Tibial artery (tissue), 4 donors: ENCODE measurements around the gene ENAH.

Experiments used
- DNase-seq, 2 donors: peaks; one replicate each; pipeline ENCODE4 v3.0.0-alpha.2; 2019
- H3K27ac ChIP-seq, 2 donors: fragments of 200-600 bp; sonication (generic) in 1 of 2; 1 replicate in 1 of 2; 2 replicates in 1 of 2; pipeline ENCODE4 v1.5.1; 2018 to 2019; ENCODE audit warnings: mild to moderate bottlenecking in 1 of 2
- H3K27me3 ChIP-seq, 2 donors: fragments of 200-600 bp; sonication (generic) in 1 of 2; one replicate each; pipeline versions ENCODE4 v1.5.1 to v1.6.0; 2016 to 2019
- H3K36me3 ChIP-seq, 3 donors: fragments of 200-600 bp; sonication (generic) in 2 of 3; one replicate each; pipeline ENCODE4 v1.5.1; 2016 to 2019; ENCODE audit warnings: mild to moderate bottlenecking in 2 of 3
- H3K4me1 ChIP-seq, 4 donors: fragments of 200-600 bp; sonication (generic) in 2 of 4; 1 replicate in 3 of 4; 2 replicates in 1 of 4; pipeline ENCODE4 v1.5.1; 2016 to 2019
- H3K4me3 ChIP-seq, 2 donors: fragments of 200-600 bp; sonication (generic) in 1 of 2; 1 replicate in 1 of 2; 2 replicates in 1 of 2; pipeline ENCODE4 v1.5.1; 2018 to 2019; ENCODE audit warnings: mild to moderate bottlenecking in 2 of 2
- H3K9me3 ChIP-seq, 3 donors: fragments of 200-600 bp; sonication (generic) in 1 of 3; one replicate each; pipeline ENCODE4 v1.5.1; 2016 to 2019
- CTCF ChIP-seq, 2 experiments: fragments of 200-600 bp in 1 of 2; fragments of 450-650 bp in 1 of 2; IDR thresholded peaks; one replicate each; pipeline ENCODE4 v1.5.1; 2017 to 2019; ENCODE audit warnings: antibody characterized with exemption in 2 of 2, mild to moderate bottlenecking in 1 of 2, moderate library complexity in 1 of 2
- intact Hi-C: fragments of 100-400 bp; cut with DNase I; formaldehyde crosslinking; loops from one replicate; pipeline ENCODE4 v1.15.0; 2023; ENCODE audit warnings: low total_unique reads

The ENAH gene

DNA sequence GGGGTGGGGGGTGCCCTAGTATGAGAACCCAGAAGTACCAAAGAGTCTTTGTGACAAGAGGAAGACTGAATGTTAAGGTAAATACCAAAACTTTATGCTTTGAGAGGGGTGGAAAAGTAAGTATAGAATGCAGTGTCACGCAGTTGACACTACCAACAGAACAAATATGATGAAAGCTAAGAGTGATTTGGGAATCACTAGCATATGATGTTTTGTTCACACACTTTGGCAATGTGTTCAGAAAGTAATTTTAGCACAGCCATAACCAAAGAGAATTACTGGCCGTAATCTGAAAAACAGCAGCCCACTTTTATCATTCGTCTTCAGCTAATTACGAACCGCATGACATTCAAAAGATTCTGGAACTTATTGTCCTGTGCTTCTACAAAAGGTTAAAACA lies 59.5 kb downstream of the ENAH start:
- intact Hi-C loops, result no loop called here
- no peak for TF ChIP-seq CTCF (IDR thresholded peaks at IDR 0.05)
- no peak for DNase-seq
- H3K4me3 ChIP-seq, result no peak overlapping the region
- no peaks in the 10 kb centered on the region for H3K36me3 ChIP-seq
- peak overlapping the region; percentile 29 to 55 for H3K27ac ChIP-seq
- H3K9me3 ChIP-seq, result no peaks in the 10 kb centered on the region
- H3K4me1 ChIP-seq, result peaks cover 0 to 86% (median 29%) of the 10 kb centered on the region in 4 donors
- no peaks in the 10 kb centered on the region for H3K27me3 ChIP-seq

DNA sequence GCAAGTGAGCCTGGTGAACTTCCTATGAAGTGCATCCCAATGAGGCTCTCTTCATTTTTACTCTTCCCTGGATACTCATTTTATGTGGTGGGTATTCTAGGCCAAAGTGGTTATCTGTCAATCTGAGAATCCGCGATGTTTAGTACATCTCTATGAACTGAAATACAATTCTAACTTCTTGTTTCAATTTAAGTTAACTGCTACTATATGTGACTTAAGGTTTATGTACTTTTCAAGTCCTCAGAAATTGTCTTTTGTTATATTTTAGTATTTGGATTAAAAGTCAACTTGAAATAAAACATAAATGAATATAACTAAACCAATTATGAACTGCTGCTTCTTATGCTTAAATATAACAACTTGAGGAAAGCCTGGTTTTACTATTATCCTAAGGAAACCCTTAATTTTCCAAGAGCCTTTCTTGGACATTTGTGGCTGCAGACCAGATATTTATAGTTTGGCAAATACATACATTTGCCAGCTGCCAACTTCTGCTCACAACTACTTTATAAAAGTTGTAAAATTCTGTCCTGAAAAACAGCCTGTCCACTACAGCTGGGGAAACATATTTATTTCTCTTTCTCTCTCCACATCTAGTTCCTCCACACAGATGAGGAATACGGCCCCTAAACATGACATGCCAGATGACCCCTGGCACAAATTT lies 60.4 kb downstream of the ENAH start:
- Histone ChIP-seq H3K4me3 (no peak overlapping the region), H3K9me3 (no peaks in the 10 kb centered on the region), H3K36me3 (no peaks in the 10 kb centered on the region), H3K4me1 (peaks cover 0 to 81% (median 25%) of the 10 kb centered on the region in 4 donors), H3K27ac (peak overlapping the region; percentile 29 to 55), H3K27me3 (no peaks in the 10 kb centered on the region)
- intact Hi-C loops, result no loop called here
- TF ChIP-seq CTCF (IDR thresholded peaks at IDR 0.05), result no peak
- DNase-seq, result no peak

- no peaks in the 10 kb centered on the region for H3K36me3 ChIP-seq
- no peak for DNase-seq
- no peak for TF ChIP-seq CTCF (IDR thresholded peaks at IDR 0.05)
- H3K9me3 ChIP-seq, result no peaks in the 10 kb centered on the region
- H3K4me3 ChIP-seq, result no peak overlapping the region
- intact Hi-C loops, result no loop called here
- no peaks in the 10 kb centered on the region for H3K27me3 ChIP-seq
- no peak overlapping the region for H3K27ac ChIP-seq
- H3K4me1 ChIP-seq, result peaks cover 0 to 40% (median 9%) of the 10 kb centered on the region in 4 donors
Observed at GRCh38 chr1:225587310-225587709, 65.6 kb downstream of the ENAH start.

DNA sequence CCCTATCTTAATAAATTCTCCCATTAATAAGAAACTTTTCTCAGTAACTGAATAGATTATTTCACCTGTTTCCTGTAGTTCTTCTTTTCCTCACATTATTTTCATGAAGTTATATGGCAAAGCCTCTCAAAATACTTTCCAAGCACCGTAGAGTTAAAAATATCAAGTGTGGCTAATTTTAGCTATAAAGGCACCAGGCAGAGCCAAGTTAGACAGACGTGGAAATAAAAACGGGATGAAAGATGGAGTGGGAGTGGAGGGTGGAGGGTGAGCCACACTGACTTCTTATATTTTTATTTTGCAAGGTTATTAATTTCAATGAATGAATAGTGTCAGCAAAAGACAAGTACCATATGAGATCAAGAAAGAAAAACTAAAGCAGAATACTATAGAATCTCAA lies 71.7 kb downstream of the ENAH start:
- Histone ChIP-seq H3K4me1 (peaks cover 0 to 70% (median 37%) of the 10 kb centered on the region in 4 donors), H3K9me3 (no peaks in the 10 kb centered on the region), H3K4me3 (peak overlapping the region; percentile 15 to 18), H3K27me3 (no peaks in the 10 kb centered on the region), H3K36me3 (no peaks in the 10 kb centered on the region), H3K27ac (peak overlapping the region; percentile 54 to 75)
- no peak for TF ChIP-seq CTCF (IDR thresholded peaks at IDR 0.05)
- intact Hi-C loops, result no loop called here
- no peak for DNase-seq

DNA sequence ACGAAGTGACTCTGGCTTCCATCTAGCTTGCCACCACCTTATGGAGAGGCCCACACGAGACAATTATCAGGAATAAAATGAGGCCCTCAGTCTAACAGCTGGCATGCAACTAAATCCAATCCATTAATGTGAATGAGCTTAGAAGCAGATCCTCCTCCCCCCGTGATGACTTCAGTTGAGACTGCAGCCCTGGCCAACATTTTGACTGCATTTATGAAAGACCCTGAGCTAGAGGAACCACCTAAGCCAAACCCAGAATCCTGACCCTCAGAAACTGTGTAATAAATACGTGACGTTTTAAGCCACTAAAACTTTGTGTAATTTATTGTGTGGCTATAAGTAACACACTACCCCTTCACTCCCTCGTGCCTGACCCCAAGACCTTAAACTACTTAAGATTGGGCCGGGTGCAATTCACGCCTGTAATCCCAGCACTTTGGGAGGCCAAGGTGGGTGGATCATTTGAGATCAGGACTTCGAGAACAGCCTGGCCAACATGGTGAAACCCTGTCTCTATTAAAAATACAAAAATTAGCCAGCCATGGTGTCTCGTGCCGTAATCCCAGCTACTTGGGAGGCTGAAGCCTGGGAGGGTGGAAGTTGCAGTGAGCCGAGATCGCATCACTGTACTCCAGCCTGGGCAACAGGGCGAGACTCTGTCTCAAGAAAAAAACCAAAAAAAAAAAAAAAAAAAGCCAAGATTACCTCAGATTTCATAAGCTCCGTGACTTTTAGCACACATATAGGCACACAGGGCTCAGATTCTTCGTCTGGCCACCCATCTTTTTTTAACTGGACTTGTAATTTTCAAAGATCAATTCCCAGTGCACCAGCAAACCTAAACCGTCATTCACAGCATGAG lies 72.5 kb downstream of the ENAH start:
- H3K27me3 ChIP-seq, result no peaks in the 10 kb centered on the region
- peak overlapping the region; percentile 54 to 75 for H3K27ac ChIP-seq
- intact Hi-C loops, result no loop called here
- TF ChIP-seq CTCF (IDR thresholded peaks at IDR 0.05), result no peak
- H3K4me1 ChIP-seq, result peaks cover 0 to 75% (median 37%) of the 10 kb centered on the region in 4 donors
- no peak for DNase-seq
- H3K4me3 ChIP-seq, result peak overlapping the region; percentile 15 to 18
- H3K9me3 ChIP-seq, result no peaks in the 10 kb centered on the region
- no peaks in the 10 kb centered on the region for H3K36me3 ChIP-seq
